ENCODE measurements around the gene KIF18B. TPM values are rescaled to one million over a fixed set of nuclear protein-coding genes. Genes with fewer than 3 reads are reported as not detected.
"Not testable (repeated sequence)": the region's sequence is repeated elsewhere in the genome, so short reads cannot be mapped to it uniquely, and the experiment has no call there.

KIF18B gene
- polyA plus RNA-seq, 12 donors, result 5.0 to 17.5 (median 9.3) TPM; not detected in 1

GRCh38 chr17:44970136-44970741 is 22.7 kb upstream of the KIF18B start:
- DNase-seq, result no peak

GRCh38 chr17:44969144-44969780 is 21.7 kb upstream of the KIF18B start:
- no peak for DNase-seq

- peak; percentile 89 for DNase-seq
Measured at GRCh38 chr17:44968225-44969143, 20.9 kb upstream of the KIF18B start, which contains the start of gene C1QL1. Gene C1QL1, minus strand, starts transcription at chr17:44968303. Its CDS starts 255 bp downstream, at chr17:44968048.

- no peak for DNase-seq
Measured at GRCh38 chr17:44967907-44968224, 20.3 kb upstream of the KIF18B start.

- DNase-seq, result no peak
Measured at GRCh38 chr17:44967026-44967906, 19.7 kb upstream of the KIF18B start.

- no peak for DNase-seq
Measured at GRCh38 chr17:44966348-44967025, 18.9 kb upstream of the KIF18B start.

GRCh38 chr17:44965481-44966234 is 18.1 kb upstream of the KIF18B start:
- no peak for DNase-seq

GRCh38 chr17:44961921-44962350 is 14.4 kb upstream of the KIF18B start:
- no peak for DNase-seq

GRCh38 chr17:44960691-44961090 is 13.1 kb upstream of the KIF18B start:
- no peak for DNase-seq

GRCh38 chr17:44959821-44960531 is 12.4 kb upstream of the KIF18B start:
- no peak for DNase-seq

GRCh38 chr17:44956998-44957981 is 9.7 kb upstream of the KIF18B start:
- DNase-seq, result no peak

- no peak for DNase-seq
Measured at GRCh38 chr17:44955674-44956425, 8.3 kb upstream of the KIF18B start.

- DNase-seq, result no peak
Measured at GRCh38 chr17:44952946-44953475, 5.4 kb upstream of the KIF18B start.

- no peak for DNase-seq
Measured at GRCh38 chr17:44948315-44948795, 782 bp upstream of the KIF18B start.

- DNase-seq, result not testable (repeated sequence)
Measured at GRCh38 chr17:44945652-44946051, 1.9 kb downstream of the KIF18B start.

- no peak for DNase-seq
Measured at GRCh38 chr17:44942456-44942855, 5.1 kb downstream of the KIF18B start.

GRCh38 chr17:44941712-44942331 is 5.8 kb downstream of the KIF18B start:
- no peak for DNase-seq
